ENCODE results near the gene CNIH3.
"Not testable (repeated sequence)": the region's sequence is repeated elsewhere in the genome, so short reads cannot be mapped to it uniquely, and the experiment has no call there.

CNIH3 gene

GRCh38 chr1:224644553-224645154, 28.5 kb downstream of the CNIH3 start:
- peak; percentile 28 for DNase-seq

GRCh38 chr1:224647449-224647848, 31.3 kb downstream of the CNIH3 start:
- no peak for DNase-seq

- DNase-seq, result no peak
These were observed 34.2 kb downstream of the CNIH3 start for GRCh38 chr1:224650290-224650689.

GRCh38 chr1:224651188-224651587, 35.1 kb downstream of the CNIH3 start:
- no peak for DNase-seq

GRCh38 chr1:224656392-224656791, 40.3 kb downstream of the CNIH3 start:
- DNase-seq, result no peak

- no peak for DNase-seq
These were observed 44.0 kb downstream of the CNIH3 start for GRCh38 chr1:224660074-224660473.

- no peak for DNase-seq
These were observed 46.8 kb downstream of the CNIH3 start for GRCh38 chr1:224662870-224663269.

- DNase-seq, result no peak
These were observed 48.9 kb downstream of the CNIH3 start for GRCh38 chr1:224665016-224665415.

GRCh38 chr1:224666078-224666477, 50.0 kb downstream of the CNIH3 start:
- DNase-seq, result no peak

- no peak for DNase-seq
These were observed 50.8 kb downstream of the CNIH3 start for GRCh38 chr1:224666913-224667312.

GRCh38 chr1:224668984-224669383, 52.9 kb downstream of the CNIH3 start:
- peak; percentile 54 for DNase-seq

- no peak for DNase-seq
These were observed 53.3 kb downstream of the CNIH3 start for GRCh38 chr1:224669403-224669802.

GRCh38 chr1:224670506-224670905, 54.4 kb downstream of the CNIH3 start:
- DNase-seq, result no peak

- DNase-seq, result no peak
These were observed 55.0 kb downstream of the CNIH3 start for GRCh38 chr1:224671076-224671475.

GRCh38 chr1:224673141-224673540, 57.0 kb downstream of the CNIH3 start:
- DNase-seq, result no peak

GRCh38 chr1:224675590-224675989, 59.5 kb downstream of the CNIH3 start:
- DNase-seq, result no peak

GRCh38 chr1:224676551-224676950, 60.4 kb downstream of the CNIH3 start:
- no peak for DNase-seq

- DNase-seq, result no peak
These were observed 62.1 kb downstream of the CNIH3 start for GRCh38 chr1:224678168-224678567.

GRCh38 chr1:224679606-224680005, 63.5 kb downstream of the CNIH3 start:
- DNase-seq, result no peak

GRCh38 chr1:224681816-224682215, 65.7 kb downstream of the CNIH3 start:
- no peak for DNase-seq

- peak; percentile 23 for DNase-seq
These were observed 67.8 kb downstream of the CNIH3 start for GRCh38 chr1:224683936-224684335.

- no peak for DNase-seq
These were observed 68.9 kb downstream of the CNIH3 start for GRCh38 chr1:224684979-224685425.

- not testable (repeated sequence) for DNase-seq
These were observed 70.0 kb downstream of the CNIH3 start for GRCh38 chr1:224686140-224686539.

- no peak for DNase-seq
These were observed 71.3 kb downstream of the CNIH3 start for GRCh38 chr1:224687465-224687864.

- DNase-seq, result no peak
These were observed 73.3 kb downstream of the CNIH3 start for GRCh38 chr1:224689374-224689773.
